Keratinocyte (primary cell): ENCODE measurements around the gene UROC1.

Experiments used
- CTCF ChIP-seq, 3 experiments: IDR thresholded peaks in 1 of 3; conservative IDR thresholded peaks in 1 of 3; optimal IDR thresholded peaks in 1 of 3; 2 replicates in 2 of 3; 3 replicates in 1 of 3; pipeline versions ENCODE3 to v1.5.1; 2011; ENCODE audit warnings: low read length in 3 of 3, mild to moderate bottlenecking in 3 of 3, moderate library complexity in 2 of 3, control low read depth in 1 of 3, inconsistent platforms in 1 of 3; ENCODE audit not compliant: insufficient read depth in 2 of 3; ENCODE audit errors: extremely low read depth in 1 of 3
- EZH2 ChIP-seq: IDR thresholded peaks from one replicate; pipeline ENCODE4 v1.6.1; 2012; ENCODE audit warnings: inconsistent platforms, mild to moderate bottlenecking, low read length, moderate library complexity

GRCh38 chr3:126554560-126555525 is 37.3 kb upstream of the UROC1 start:
- TF ChIP-seq CTCF (optimal IDR thresholded peaks at IDR 0.05 in 1 of 3, IDR thresholded peaks at IDR 0.05 in 1 of 3, conservative IDR thresholded peaks at IDR 0.05 in 1 of 3; ENCODE audit: extremely low read depth in 1 of 3, insufficient read depth in 2 of 3, low read length in 3 of 3) (no peak), EZH2 (no peak)
